GM18520 (cell line): Measurements from ENCODE around the gene NQO2.
"Not testable (repeated sequence)": the region's sequence is repeated elsewhere in the genome, so short reads cannot be mapped to it uniquely, and the experiment has no call there.

Source experiments
- ATAC-seq: cut with Tn5 transposase; IDR thresholded peaks from one replicate; pipeline ENCODE4 v1.9.1; 2021; ENCODE audit not compliant: unreplicated experiment

Gene NQO2

DNA sequence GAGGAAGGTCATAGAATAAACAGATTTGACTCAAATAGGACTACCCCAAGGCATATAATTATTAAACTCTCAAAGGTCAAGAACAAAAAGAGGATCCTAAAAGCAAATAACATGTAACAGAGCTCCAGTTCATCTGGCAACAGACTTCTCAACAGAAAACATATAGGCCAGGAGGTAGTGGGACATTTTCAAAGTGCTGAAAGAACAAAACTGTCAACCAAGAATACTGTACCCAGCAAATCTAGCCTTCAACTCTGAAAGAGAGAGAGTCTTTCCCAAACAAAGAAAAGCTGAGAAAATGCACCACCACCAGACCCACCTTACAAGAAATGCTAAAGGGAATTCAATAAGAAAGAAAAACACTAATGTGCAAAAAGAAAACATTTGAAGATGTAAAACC is 11.9 kb downstream of the NQO2 start:
- ATAC-seq, result no peak

- ATAC-seq, result no peak
Measured at GRCh38 chr6:3013486-3013885, 13.8 kb downstream of the NQO2 start.

DNA sequence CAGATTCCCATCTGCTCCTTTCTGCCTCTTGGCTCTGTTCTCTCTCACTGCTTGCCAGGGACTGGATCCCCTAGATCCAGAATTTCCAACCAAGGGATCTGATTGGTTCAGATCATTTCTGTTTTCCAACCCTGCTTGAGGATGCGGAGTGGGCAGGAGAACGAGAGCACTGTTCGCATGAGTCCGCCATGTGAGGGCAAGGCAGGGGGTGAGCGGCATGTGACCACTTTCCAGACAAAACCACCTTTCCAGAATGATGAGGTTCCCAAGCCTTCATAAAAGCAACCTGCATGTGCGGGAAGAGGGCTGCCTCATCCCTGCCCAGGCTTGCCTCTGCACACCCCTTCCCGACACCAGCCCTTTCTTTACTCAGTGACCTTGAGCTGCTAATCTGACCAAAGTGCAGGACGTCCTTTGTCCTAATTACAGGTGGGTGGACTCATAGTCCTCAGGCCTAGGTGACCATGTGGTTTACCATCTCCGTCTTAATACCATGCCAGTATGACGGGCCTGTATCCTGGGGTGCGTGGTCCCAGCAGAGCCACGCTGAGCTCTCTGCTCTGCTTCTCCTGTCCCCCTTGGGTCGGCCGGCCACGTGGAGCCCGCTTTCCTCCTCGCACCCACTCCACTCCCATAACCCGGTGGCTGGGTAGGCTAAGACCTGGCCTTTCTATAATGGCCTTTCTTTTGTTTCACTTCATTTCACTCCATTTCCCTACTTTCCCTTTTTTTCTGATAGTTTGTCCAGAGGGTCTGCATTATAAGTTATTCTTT is 14.4 kb downstream of the NQO2 start:
- no peak for ATAC-seq

DNA sequence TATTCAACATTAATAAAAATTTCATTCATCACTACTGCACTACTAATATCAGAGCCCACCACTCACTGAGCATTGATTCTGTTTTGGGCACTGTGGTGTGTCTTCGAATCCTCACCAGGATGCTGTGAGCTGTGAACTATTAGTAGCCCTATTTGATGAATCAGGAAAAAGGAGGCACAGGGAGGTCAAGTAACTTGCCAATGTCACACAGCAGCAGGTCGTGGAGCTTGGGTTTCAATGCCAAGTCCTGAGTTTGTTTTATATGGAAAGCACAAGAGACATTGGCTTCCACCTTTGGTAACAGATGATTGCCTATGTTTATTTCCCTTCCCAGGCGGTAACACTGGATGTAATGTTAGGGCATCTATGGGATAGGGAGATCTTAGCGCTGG is 15.0 kb downstream of the NQO2 start:
- no peak for ATAC-seq

DNA sequence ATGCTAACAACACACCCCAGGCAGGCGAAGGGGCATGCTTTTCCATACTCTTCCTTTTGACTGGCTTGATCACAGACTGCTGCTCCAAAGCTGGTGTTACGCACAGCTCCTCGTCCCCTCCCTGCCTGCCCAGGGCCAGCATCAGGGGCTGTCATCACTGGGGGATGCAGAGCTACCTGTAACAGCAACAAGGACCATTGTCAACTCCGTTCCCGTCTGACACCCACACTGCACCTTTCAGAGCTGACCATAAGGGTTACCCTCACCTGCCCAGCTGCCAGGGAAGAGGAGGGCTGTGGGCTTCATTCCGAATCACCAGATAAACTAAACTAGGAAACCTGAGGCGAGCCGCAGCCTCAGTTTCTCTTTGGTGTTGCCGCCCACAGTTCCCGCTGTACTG is 15.4 kb downstream of the NQO2 start:
- no peak for ATAC-seq

- ATAC-seq, result no peak
Measured at GRCh38 chr6:3016473-3017280, 17.0 kb downstream of the NQO2 start.

DNA sequence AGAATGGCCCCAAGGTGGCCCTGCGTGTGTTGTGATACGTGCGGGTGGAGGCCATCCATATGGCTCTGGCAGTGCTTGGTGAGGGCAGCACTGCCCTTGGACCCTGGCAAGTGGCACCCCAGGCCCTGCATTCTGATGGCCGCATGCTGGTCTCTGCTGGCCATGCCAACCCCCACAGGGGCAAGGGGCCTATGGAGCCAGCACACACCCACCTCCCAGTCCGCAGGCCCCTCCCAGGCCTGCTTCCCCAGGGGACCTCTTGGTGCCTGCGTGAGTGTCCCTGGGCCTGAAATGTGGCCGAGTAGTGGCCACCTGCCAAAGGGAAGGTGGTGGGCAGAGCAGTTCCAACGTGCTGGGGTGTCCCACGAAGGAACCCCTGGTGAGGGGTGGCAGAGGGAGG is 17.6 kb downstream of the NQO2 start:
- no peak for ATAC-seq

- ATAC-seq, result no peak
Measured at GRCh38 chr6:3019065-3019464, 19.4 kb downstream of the NQO2 start.

GRCh38 chr6:3019749-3020320 is 20.1 kb downstream of the NQO2 start:
- no peak for ATAC-seq

- not testable (repeated sequence) for ATAC-seq
Measured at GRCh38 chr6:3020976-3021598, 21.4 kb downstream of the NQO2 start.

- no peak for ATAC-seq
Measured at GRCh38 chr6:3022765-3023662, 23.3 kb downstream of the NQO2 start.

DNA sequence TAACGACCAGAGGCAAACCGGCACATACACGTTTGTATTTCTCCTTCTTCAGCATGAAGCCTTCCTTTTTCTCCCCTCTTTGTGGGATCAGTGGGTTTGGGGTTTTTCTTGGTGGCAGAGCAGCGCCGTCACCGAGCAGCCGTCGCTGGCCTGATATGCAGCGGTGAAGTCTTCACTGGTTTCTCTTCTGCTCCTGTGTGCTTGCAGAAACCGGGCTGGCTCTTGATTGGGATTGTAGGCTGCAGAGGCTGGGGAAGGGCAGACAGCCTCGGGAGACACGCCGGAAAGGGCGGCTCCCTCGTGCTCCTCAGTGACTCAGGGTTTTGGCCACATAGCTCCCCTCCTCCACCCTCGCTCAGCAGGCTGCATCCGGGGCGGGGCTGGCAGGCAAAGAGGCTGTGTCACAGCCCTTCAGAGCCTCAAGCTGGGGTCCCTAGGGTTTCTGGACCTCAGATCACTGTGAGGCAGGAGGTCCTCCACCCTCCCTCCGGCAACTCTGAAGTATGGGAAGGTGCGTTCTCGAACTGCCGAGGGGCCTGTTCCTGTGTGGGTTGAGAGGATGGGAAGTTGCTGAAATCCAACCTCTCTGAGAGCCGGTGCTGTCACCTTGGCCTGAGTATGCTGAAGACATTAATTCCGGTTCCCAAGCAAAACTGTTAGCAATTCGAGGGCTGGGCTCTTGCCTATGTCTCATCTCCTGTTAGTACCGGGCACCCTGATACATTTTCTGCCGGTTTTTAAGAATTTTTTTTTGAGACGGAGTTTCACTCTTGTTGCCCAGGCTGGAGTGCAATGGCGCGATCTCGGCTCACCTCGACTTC is 24.2 kb downstream of the NQO2 start:
- peak; percentile 79 for ATAC-seq

DNA sequence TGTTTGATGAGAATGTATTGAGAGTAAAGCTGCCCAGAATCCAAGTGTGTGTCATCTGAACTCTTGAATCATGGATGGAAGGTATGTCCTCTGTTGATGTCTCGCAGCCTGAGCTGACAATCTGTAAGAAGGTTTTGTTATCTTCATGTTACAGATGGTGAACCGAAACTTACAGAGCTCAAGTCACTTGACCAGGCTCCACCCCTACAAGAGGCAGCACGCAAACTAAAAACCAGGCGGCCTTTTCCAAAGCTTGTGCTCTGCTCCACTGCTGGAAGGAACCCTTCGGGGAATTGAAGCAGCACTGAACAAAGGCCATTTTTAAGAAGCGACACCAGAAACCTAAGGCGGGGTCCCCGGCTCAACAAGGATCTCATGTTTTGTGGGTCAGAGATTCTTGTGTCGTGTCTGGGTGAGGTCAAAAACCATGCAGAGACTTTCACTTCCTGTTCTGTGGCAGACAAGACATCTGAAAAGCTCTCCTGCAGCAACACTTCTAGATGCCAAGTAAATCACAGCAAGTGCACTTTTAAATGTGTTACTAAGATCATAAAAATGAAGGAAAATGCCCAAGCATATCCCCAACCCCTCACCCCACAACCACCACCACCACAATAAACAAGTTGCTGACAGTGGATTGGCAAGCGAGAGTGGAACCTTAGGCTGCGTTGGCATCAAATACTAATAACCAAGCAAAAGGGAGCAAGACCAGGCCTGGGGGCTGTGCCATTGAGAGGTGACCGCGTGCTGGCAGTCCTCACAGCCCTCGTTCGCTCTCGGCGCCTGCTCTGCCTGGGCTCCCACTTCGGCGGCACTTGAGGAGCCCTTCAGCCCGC is 27.3 kb downstream of the NQO2 start:
- peak; percentile 59 for ATAC-seq

GRCh38 chr6:3028156-3028555 is 28.5 kb downstream of the NQO2 start:
- not testable (repeated sequence) for ATAC-seq

GRCh38 chr6:3031857-3032640 is 32.4 kb downstream of the NQO2 start:
- no peak for ATAC-seq

GRCh38 chr6:3032986-3033385 is 33.3 kb downstream of the NQO2 start:
- ATAC-seq, result no peak

GRCh38 chr6:3033652-3034051 is 34.0 kb downstream of the NQO2 start:
- ATAC-seq, result no peak

DNA sequence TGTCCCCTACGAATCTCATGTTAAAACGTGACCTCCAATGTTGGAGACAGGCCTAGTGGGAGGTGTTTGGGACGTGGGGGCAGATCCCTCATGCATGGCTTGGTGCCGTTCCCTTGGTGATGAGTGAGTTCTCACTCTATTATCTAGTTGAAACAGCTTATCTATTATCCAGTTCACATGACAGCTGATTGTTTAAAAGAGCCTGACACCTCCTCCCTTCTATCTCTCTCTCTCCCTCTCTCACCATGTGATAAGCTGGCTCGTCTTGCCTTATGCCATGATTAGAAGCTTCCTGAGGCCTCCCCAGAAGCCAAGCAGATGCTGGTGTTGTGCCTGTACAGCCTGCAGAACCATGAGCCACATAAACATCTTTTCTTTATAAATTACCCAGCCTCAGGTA is 35.7 kb downstream of the NQO2 start:
- no peak for ATAC-seq
